ENCODE data around the gene LMNTD2. TPM values are rescaled to one million over a fixed set of nuclear protein-coding genes. Genes with fewer than 3 reads are reported as not detected.

Gene LMNTD2
- total and polyA plus RNA-seq, 2 of the 13 experiments (the other 11 are each of a cell fraction or from before 2014, with no cell fraction given), result 1.1 to 3.1 TPM

- TF ChIP-seq ZNF574 (CRISPR knock-in tag; IDR thresholded peaks at IDR 0.05), result peak; percentile 70
- 0 out of 2 replicates have a peak, but pooled peaks have one; percentile 12 for TF ChIP-seq NCOA2 (CRISPR knock-in tag; IDR thresholded peaks at IDR 0.05)
- no peak for TF ChIP-seq ATF5 (CRISPR knock-in tag; IDR thresholded peaks at IDR 0.05; ENCODE audit: low read depth)
- peak; percentile 43; the same call in 1 of the 2 replicates for TF ChIP-seq SKIL (CRISPR knock-in tag; IDR thresholded peaks at IDR 0.05; ENCODE audit: borderline replicate concordance)
- no peak for TF ChIP-seq ZFP41 (CRISPR knock-in tag; IDR thresholded peaks at IDR 0.05; ENCODE audit: borderline replicate concordance)
- no peak for TF ChIP-seq ZNF251 (CRISPR knock-in tag; IDR thresholded peaks at IDR 0.05)
- no peak for TF ChIP-seq NAIF1 (CRISPR knock-in tag; IDR thresholded peaks at IDR 0.05; ENCODE audit: borderline replicate concordance)
- no peak for TF ChIP-seq TOE1 (CRISPR knock-in tag; IDR thresholded peaks at IDR 0.05)
- TF ChIP-seq STAG1 (CRISPR knock-in tag; IDR thresholded peaks at IDR 0.05), result peak; percentile 78
- no peak; the same call in 1 of the 2 replicates for TF ChIP-seq ZNF607 (CRISPR knock-in tag; IDR thresholded peaks at IDR 0.05; ENCODE audit: borderline replicate concordance)
- no peak for TF ChIP-seq NFIC (IDR thresholded peaks at IDR 0.05; ENCODE audit: low read length)
- peak; percentile 81 for TF ChIP-seq THAP11 (CRISPR knock-in tag; IDR thresholded peaks at IDR 0.05)
- TF ChIP-seq RBM39 (IDR thresholded peaks at IDR 0.05; ENCODE audit: low read depth, low read length, poor library complexity, severe bottlenecking), result peak; percentile 50
- TF ChIP-seq ZNF691 (CRISPR knock-in tag; IDR thresholded peaks at IDR 0.05; ENCODE audit: borderline replicate concordance, low read depth), result 0 out of 2 replicates have a peak, but pooled peaks have one; percentile 43
- no peak for TF ChIP-seq ZNF552 (CRISPR knock-in tag; IDR thresholded peaks at IDR 0.05; ENCODE audit: borderline replicate concordance)
- no peak; the same call in none of the 2 replicates for TF ChIP-seq CSRNP1 (CRISPR knock-in tag; IDR thresholded peaks at IDR 0.05)
- TF ChIP-seq TOPORS (CRISPR knock-in tag; IDR thresholded peaks at IDR 0.05), result no peak
- TF ChIP-seq ETV5 (CRISPR knock-in tag; IDR thresholded peaks at IDR 0.05; ENCODE audit: borderline replicate concordance), result peak; percentile 78
- TF ChIP-seq E2F2 (CRISPR knock-in tag; IDR thresholded peaks at IDR 0.05; ENCODE audit: borderline replicate concordance), result no peak
These were observed 41.9 kb downstream of the LMNTD2 start (continued) for GRCh38 chr11:518463-519202.

Data from HepG2 (cell line).